PC-3 (cell line): ENCODE data around the gene RAC3.

Source experiments
- EZH2 ChIP-seq: fragments of 300-600 bp; sonication (generic); IDR thresholded peaks from one replicate; pipeline ENCODE4 v1.6.1; 2017; ENCODE audit warnings: antibody characterized with exemption, mild to moderate bottlenecking, low read length; ENCODE audit not compliant: unreplicated experiment
- EZH2phosphoT487 ChIP-seq: fragments of 300-600 bp; sonication (generic); IDR thresholded peaks from 2 replicates; pipeline ENCODE4 v1.6.1; 2018; ENCODE audit warnings: mild to moderate bottlenecking, antibody characterized with exemption, low read length, borderline replicate concordance
- TF ChIP-seq, protein P1 (sequence below): fragments of 300-600 bp; sonication (generic); conservative IDR thresholded peaks from 2 replicates; pipeline ENCODE4 v1.5.1; 2017; ENCODE audit warnings: antibody characterized with exemption, low read depth, mild to moderate bottlenecking, low read length

DNA sequence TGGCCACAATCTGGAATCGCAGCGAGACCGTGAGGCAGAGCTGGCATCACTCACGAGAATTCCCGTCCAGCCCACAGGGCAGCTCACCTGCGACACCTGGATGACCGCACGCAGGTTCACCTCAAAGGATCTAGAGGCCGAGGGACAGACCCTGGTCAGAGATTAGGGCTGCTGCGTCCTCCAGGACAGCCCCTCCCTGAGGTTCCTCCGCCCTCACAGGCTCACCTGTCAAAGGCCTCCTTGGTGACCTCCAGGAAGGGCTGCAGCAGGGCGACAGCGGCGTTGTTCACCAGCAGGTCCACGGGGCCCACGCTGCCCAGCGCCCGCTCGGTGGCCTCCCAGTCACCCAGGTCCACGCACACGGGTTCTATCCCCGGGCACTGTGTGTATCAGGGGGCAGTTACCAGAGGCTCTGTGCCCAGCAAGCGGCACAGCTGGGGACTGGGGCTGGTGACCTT lies 5.2 kb downstream of the RAC3 start:
- TF ChIP-seq, protein P1, sequence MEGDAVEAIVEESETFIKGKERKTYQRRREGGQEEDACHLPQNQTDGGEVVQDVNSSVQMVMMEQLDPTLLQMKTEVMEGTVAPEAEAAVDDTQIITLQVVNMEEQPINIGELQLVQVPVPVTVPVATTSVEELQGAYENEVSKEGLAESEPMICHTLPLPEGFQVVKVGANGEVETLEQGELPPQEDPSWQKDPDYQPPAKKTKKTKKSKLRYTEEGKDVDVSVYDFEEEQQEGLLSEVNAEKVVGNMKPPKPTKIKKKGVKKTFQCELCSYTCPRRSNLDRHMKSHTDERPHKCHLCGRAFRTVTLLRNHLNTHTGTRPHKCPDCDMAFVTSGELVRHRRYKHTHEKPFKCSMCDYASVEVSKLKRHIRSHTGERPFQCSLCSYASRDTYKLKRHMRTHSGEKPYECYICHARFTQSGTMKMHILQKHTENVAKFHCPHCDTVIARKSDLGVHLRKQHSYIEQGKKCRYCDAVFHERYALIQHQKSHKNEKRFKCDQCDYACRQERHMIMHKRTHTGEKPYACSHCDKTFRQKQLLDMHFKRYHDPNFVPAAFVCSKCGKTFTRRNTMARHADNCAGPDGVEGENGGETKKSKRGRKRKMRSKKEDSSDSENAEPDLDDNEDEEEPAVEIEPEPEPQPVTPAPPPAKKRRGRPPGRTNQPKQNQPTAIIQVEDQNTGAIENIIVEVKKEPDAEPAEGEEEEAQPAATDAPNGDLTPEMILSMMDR = no peak
- TF ChIP-seq EZH2phosphoT487 (no peak), EZH2 (no peak)
